Measurements from ENCODE around the gene SMIM9. TPM values are rescaled to one million over a fixed set of nuclear protein-coding genes. Genes with fewer than 3 reads are reported as not detected.

SMIM9 gene
- polyA plus RNA-seq, 3 donors, result not detected

DNA sequence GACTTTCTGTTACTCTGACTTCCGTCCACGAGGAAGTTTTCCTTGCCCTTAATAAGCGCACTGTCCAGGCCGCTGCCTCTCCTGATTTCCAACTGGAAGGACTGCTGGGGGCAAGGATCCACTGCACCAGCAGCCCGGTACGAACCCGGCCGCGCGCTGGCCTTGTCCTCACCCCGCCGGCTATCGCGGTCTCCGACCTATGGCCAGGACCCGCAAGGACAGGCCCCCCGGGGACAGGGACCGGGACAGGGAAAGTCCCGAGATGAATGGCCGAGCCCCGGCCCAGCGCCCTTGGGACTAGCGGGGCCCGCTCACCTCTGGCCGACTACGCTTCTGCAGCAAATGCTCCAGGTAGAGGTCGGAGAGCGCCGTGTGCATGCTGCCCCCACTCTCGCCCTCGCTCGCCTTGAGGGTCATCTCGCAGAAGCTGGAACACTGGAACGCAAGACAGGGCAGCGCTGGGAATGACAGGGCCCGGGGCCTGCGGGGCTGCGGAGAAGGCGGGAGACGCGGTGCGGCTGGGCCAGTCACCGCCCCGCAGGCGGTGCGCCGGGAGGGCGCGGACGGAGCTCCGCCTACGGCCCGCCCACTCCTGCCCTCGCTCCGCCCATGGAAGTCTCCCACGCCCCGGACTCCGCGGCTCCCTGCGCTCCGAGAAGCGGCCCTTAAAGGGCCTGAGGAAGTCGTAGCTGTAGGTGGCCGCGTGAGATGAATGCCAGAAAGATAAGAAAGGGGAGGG is 29.3 kb downstream of the SMIM9 start, which contains the start of gene MPP1:
TSS of gene MPP1 (minus strand) at position 529 of the 739 bp plus-strand sequence. CDS start at position 417, 112 bp downstream.
- WGBS (ENCODE audit: insufficient coverage), result under 1% methylated on average over 42 of the region's 65 CpGs

DNA sequence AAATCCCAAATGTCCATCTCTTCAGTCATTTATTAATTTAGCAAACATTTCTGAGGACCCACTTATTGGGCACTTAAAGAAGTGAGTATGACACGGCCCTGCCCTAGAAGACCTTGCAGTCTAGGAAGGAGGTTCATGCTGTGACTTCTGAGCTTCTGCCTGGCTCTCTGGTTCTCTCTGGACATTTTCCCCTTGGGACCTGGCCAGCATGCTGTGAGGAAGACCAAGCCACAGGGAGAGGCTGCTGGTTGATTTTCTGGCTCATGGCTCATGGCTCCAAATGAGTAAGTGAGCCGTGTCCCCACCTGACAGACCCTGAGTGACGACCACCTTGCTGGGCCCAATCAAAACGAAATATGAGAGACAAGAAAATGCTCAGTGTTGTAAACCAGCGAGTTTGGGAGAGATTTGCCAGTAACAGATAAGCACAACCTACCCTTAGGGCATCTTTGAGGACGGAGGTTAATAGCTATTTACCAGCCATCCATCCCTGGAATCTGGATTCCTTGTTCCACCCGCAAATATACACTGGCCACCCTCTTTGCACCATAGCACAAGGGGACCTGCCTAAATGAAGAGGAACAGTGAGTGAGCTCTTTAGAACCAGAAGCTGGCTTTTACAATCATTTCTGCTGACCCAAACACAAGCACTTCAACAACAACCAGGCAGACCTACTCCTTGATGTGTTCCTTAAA is 30.1 kb downstream of the SMIM9 start:
- peak overlapping the region; percentile 76 to 96 (median 91) for H3K27ac Mint-ChIP-seq
- Histone ChIP-seq H4K20me1 (ENCODE audit: insufficient read depth, low read length) (no peaks in the 10 kb centered on the region), H2AFZ (ENCODE audit: insufficient read depth, low read depth, low read length, poor library complexity, severe bottlenecking) (no peak overlapping the region), H3K27me3 (ENCODE audit: control insufficient read depth in 2 of 2, insufficient read depth in 2 of 2, low read length in 2 of 2) (no peaks in the 10 kb centered on the region), H3K79me2 (ENCODE audit: insufficient read depth, low read length) (peaks cover 47% of the 10 kb centered on the region), H3K36me3 (replicated peaks in 1 of 2; ENCODE audit: control insufficient read depth in 1 of 2, insufficient read depth in 2 of 2, low read length in 2 of 2) (no peaks in the 10 kb centered on the region), H3K9me3 (replicated peaks in 1 of 2; ENCODE audit: control insufficient read depth in 1 of 2, insufficient read depth in 1 of 2, low read length in 2 of 2) (no peaks in the 10 kb centered on the region), H3K9ac (ENCODE audit: insufficient read depth, low read length, poor library complexity, severe bottlenecking) (peak overlapping the region; percentile 80), H3K4me3 (replicated peaks in 1 of 3; ENCODE audit: low read depth in 2 of 3, low read length in 3 of 3) (peak overlapping the region; percentile 78 to 96 (median 81)), H3K27ac (ENCODE audit: low read depth in 1 of 2, low read length in 2 of 2) (peak overlapping the region; percentile 90 to 94), H3K4me1 (ENCODE audit: control insufficient read depth in 1 of 2, insufficient read depth in 2 of 2, low read length in 2 of 2) (peaks cover 55 to 59% of the 10 kb centered on the region in 2 donors), H3K4me2 (replicated peaks; ENCODE audit: extremely low read depth, low read length, poor library complexity, severe bottlenecking) (peak overlapping the region; percentile 68)
- no peak for DNase-seq
- peak overlapping the region; percentile 92 to 96 for H3K4me3 Mint-ChIP-seq
- H3K4me1 Mint-ChIP-seq, result peaks cover 47% of the 10 kb centered on the region
- H3K36me3 Mint-ChIP-seq, result peaks cover 3 to 9% of the 10 kb centered on the region in 2 donors
- WGBS (ENCODE audit: insufficient coverage), result no CpG with 5 or more reads among the region's 7 CpGs
- peaks cover 0 to 10% (median 0%) of the 10 kb centered on the region in 7 donors for H3K9me3 Mint-ChIP-seq
- intact Hi-C loops (cut with micrococcal nuclease), result no loop called here
- no peaks in the 10 kb centered on the region for H3K27me3 Mint-ChIP-seq (ENCODE audit: low read depth in 3 of 3)
- TF ChIP-seq, protein P1, sequence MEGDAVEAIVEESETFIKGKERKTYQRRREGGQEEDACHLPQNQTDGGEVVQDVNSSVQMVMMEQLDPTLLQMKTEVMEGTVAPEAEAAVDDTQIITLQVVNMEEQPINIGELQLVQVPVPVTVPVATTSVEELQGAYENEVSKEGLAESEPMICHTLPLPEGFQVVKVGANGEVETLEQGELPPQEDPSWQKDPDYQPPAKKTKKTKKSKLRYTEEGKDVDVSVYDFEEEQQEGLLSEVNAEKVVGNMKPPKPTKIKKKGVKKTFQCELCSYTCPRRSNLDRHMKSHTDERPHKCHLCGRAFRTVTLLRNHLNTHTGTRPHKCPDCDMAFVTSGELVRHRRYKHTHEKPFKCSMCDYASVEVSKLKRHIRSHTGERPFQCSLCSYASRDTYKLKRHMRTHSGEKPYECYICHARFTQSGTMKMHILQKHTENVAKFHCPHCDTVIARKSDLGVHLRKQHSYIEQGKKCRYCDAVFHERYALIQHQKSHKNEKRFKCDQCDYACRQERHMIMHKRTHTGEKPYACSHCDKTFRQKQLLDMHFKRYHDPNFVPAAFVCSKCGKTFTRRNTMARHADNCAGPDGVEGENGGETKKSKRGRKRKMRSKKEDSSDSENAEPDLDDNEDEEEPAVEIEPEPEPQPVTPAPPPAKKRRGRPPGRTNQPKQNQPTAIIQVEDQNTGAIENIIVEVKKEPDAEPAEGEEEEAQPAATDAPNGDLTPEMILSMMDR (IDR thresholded peaks at IDR 0.05), result no peak

More for the DNA sequence above, 29.3 kb downstream of the SMIM9 start, which contains the start of gene MPP1:
- intact Hi-C loops (cut with micrococcal nuclease), result no loop called here
- no peaks in the 10 kb centered on the region for H3K9me3 ChIP-seq (replicated peaks in 1 of 2; ENCODE audit: control insufficient read depth in 1 of 2, insufficient read depth in 1 of 2, low read length in 2 of 2)
- H3K4me3 Mint-ChIP-seq, result peak within 1 kb of the TSS; percentile 92 to 96
- peak within 1 kb of the TSS; percentile 80 for H3K9ac ChIP-seq (ENCODE audit: insufficient read depth, low read length, poor library complexity, severe bottlenecking)
- H2AFZ ChIP-seq (ENCODE audit: insufficient read depth, low read depth, low read length, poor library complexity, severe bottlenecking), result peak within 1 kb of the TSS; percentile 68
- peak within 1 kb of the TSS; percentile 78 to 96 (median 81) for H3K4me3 ChIP-seq (replicated peaks in 1 of 3; ENCODE audit: low read depth in 2 of 3, low read length in 3 of 3)
- H3K4me1 Mint-ChIP-seq, result peaks cover 40% of the 10 kb centered on the region
- H3K79me2 ChIP-seq (ENCODE audit: insufficient read depth, low read length), result peaks cover 40% of the 10 kb centered on the region
- H3K27me3 Mint-ChIP-seq (ENCODE audit: low read depth in 3 of 3), result no peaks in the 10 kb centered on the region
- H3K9me3 Mint-ChIP-seq, result peaks cover 0 to 10% (median 0%) of the 10 kb centered on the region in 7 donors
- H3K36me3 Mint-ChIP-seq, result peaks cover 0 to 6% of the 10 kb centered on the region in 2 donors
- H4K20me1 ChIP-seq (ENCODE audit: insufficient read depth, low read length), result no peaks in the 10 kb centered on the region
- DNase-seq, result peak; percentile 69 to 78 (median 75)
- TF ChIP-seq, protein P1 (IDR thresholded peaks at IDR 0.05), result no peak
- H3K4me2 ChIP-seq (replicated peaks; ENCODE audit: extremely low read depth, low read length, poor library complexity, severe bottlenecking), result peak within 1 kb of the TSS; percentile 68
- H3K27ac ChIP-seq (ENCODE audit: low read depth in 1 of 2, low read length in 2 of 2), result peak within 1 kb of the TSS; percentile 90 to 94
- H3K36me3 ChIP-seq (replicated peaks in 1 of 2; ENCODE audit: control insufficient read depth in 1 of 2, insufficient read depth in 2 of 2, low read length in 2 of 2), result no peaks in the 10 kb centered on the region
- peak within 1 kb of the TSS; percentile 84 to 96 (median 92) for H3K27ac Mint-ChIP-seq
- H3K4me1 ChIP-seq (ENCODE audit: control insufficient read depth in 1 of 2, insufficient read depth in 2 of 2, low read length in 2 of 2), result peaks cover 48 to 52% of the 10 kb centered on the region in 2 donors
- no peaks in the 10 kb centered on the region for H3K27me3 ChIP-seq (ENCODE audit: control insufficient read depth in 2 of 2, insufficient read depth in 2 of 2, low read length in 2 of 2)

All from CD14-positive monocyte (primary cell).